HepG2 (cell line): ENCODE results near the gene AMIGO1. TPM values are rescaled to one million over a fixed set of nuclear protein-coding genes. Genes with fewer than 3 reads are reported as not detected.

Experiments used
- E2F5 ChIP-seq: sonication (generic); formaldehyde crosslinking; conservative IDR thresholded peaks from 2 replicates; pipeline ENCODE4 v1.4.0; 2020; ENCODE audit warnings: missing genetic modification reagents
- HES4 ChIP-seq: sonication (generic); formaldehyde crosslinking; IDR thresholded peaks from 2 replicates; pipeline ENCODE4 v1.9.0; 2021; ENCODE audit warnings: mild to moderate bottlenecking, missing genetic modification reagents, borderline replicate concordance
- KLF12 ChIP-seq: sonication (generic); formaldehyde crosslinking; IDR thresholded peaks from 2 replicates; pipeline ENCODE4 v1.4.0; 2020; ENCODE audit warnings: missing genetic modification reagents, borderline replicate concordance
- LRRFIP1 ChIP-seq: sonication (generic); formaldehyde crosslinking; conservative IDR thresholded peaks from 2 replicates; pipeline ENCODE4 v1.4.0; 2020; ENCODE audit warnings: missing genetic modification reagents
- RCOR2 ChIP-seq: IDR thresholded peaks from 2 replicates; pipeline ENCODE4 v1.6.1; 2016; ENCODE audit warnings: missing biosample characterization, missing genetic modification reagents
- REXO4 ChIP-seq: sonication (generic); formaldehyde crosslinking; IDR thresholded peaks from 2 replicates; pipeline ENCODE4 v1.8.0; 2022; ENCODE audit warnings: missing genetic modification reagents, mild to moderate bottlenecking, borderline replicate concordance
- SNAI1 ChIP-seq: sonication (generic); formaldehyde crosslinking; IDR thresholded peaks from 2 replicates; pipeline ENCODE4 v1.5.0; 2020; ENCODE audit warnings: mild to moderate bottlenecking, missing genetic modification reagents, borderline replicate concordance
- SOX13 ChIP-seq, 3 experiments: fragments of 450-650 bp in 1 of 3; sonication (generic) in 1 of 3; formaldehyde crosslinking in 1 of 3; IDR thresholded peaks in 2 of 3; conservative IDR thresholded peaks in 1 of 3; 2 replicates each; pipeline versions ENCODE4 v1.5.0 to v1.6.1; 2016 to 2020; ENCODE audit warnings: antibody characterized with exemption in 1 of 3, mild to moderate bottlenecking in 1 of 3, missing compliant biosample characterization in 1 of 3, missing genetic modification reagents in 1 of 3, moderate library complexity in 1 of 3
- XBP1 ChIP-seq: sonication (generic); formaldehyde crosslinking; IDR thresholded peaks from 2 replicates; pipeline ENCODE4 v1.5.0; 2020; ENCODE audit warnings: missing genetic modification reagents
- ZBTB38 ChIP-seq: sonication (generic); formaldehyde crosslinking; IDR thresholded peaks from 2 replicates; pipeline ENCODE4 v1.5.1; 2020; ENCODE audit warnings: mild to moderate bottlenecking, missing genetic modification reagents
- ZMYM3 ChIP-seq: sonication (generic); formaldehyde crosslinking; IDR thresholded peaks from 2 replicates; pipeline ENCODE4 v1.5.1; 2020; ENCODE audit warnings: mild to moderate bottlenecking, missing genetic modification reagents
- ZNF280B ChIP-seq: sonication (generic); formaldehyde crosslinking; IDR thresholded peaks from 2 replicates; pipeline ENCODE4 v1.5.0; 2020; ENCODE audit warnings: missing genetic modification reagents, mild to moderate bottlenecking, borderline replicate concordance
- ZNF3 ChIP-seq: IDR thresholded peaks from 2 replicates; pipeline ENCODE4 v1.7.0; 2017; ENCODE audit warnings: inconsistent platforms
- ZNF407 ChIP-seq: sonication (generic); formaldehyde crosslinking; IDR thresholded peaks from one replicate; pipeline ENCODE4 v1.5.1; 2020; ENCODE audit warnings: mild to moderate bottlenecking, missing genetic modification reagents; ENCODE audit errors: not compliant biosample characterization
- ZSCAN30 ChIP-seq: sonication (generic); formaldehyde crosslinking; IDR thresholded peaks from 2 replicates; pipeline ENCODE4 v1.5.0; 2020; ENCODE audit warnings: mild to moderate bottlenecking, missing genetic modification reagents
- polyA plus RNA-seq, 8 experiments: library from polyadenylated mRNA; depleted of rRNA in 3 of 8; stranded (reverse) in 7 of 8; unstranded in 1 of 8; fragments of >200 nt; fragmentation: Illumina TruSeq in 4 of 8; extraction: Trizol in 4 of 8; gene quantifications; 2 replicates each; pipeline versions ENCODE4 v1.2.1 to v1.2.3, GENCODE V29; 2011 to 2016; ENCODE audit warnings: low read depth in 4 of 8, missing spikeins in 1 of 8, mixed read lengths in 1 of 8; ENCODE audit not compliant: insufficient read depth in 1 of 8
- total RNA-seq, 5 experiments: library from RNA; depleted of rRNA; stranded (reverse); fragments of >200 nt; fragmentation: Illumina TruSeq; extraction: Trizol; gene quantifications; 2 replicates each; pipeline ENCODE4 v1.2.3, GENCODE V29; 2016; ENCODE audit warnings: low read depth in 1 of 5

The AMIGO1 gene
- total and polyA plus RNA-seq, 2 of the 13 experiments (the other 11 are each of a cell fraction or from before 2014, with no cell fraction given): 0.40 to 1.3 TPM

- TF ChIP-seq ZBTB38 (CRISPR knock-in tag) (no peak), RCOR2 (CRISPR knock-in tag) (no peak), KLF12 (peak; percentile 44; the same call in 1 of the 2 replicates), ZMYM3 (CRISPR knock-in tag) (peak; percentile 50; the same call in 1 of the 2 replicates), XBP1 (CRISPR knock-in tag) (no peak), HES4 (CRISPR knock-in tag) (peak; percentile 73; the same call in 1 of the 2 replicates), ZNF407 (CRISPR knock-in tag) (no peak), SNAI1 (no peak), ZNF3 (CRISPR knock-in tag) (no peak), REXO4 (no peak), ZNF280B (CRISPR knock-in tag) (peak; percentile 86), SOX13 (IDR thresholded peaks at IDR 0.05) (no peak), SOX13 (CRISPR knock-in tag; conservative IDR thresholded peaks at IDR 0.05 in 1 of 2, IDR thresholded peaks at IDR 0.05 in 1 of 2) (peak in 1 of 2 experiments; percentile 41; a peak in 2 of 4 replicates), E2F5 (CRISPR knock-in tag) (no peak), LRRFIP1 (CRISPR knock-in tag) (no peak), ZSCAN30 (CRISPR knock-in tag) (no peak)
These were observed 15.6 kb downstream of the AMIGO1 start, which contains the start of gene CYB561D1 (continued) for GRCh38 chr1:109493805-109494539.
